ENCODE measurements around the gene SSBP1. TPM values are rescaled to one million over a fixed set of nuclear protein-coding genes. Genes with fewer than 3 reads are reported as not detected.

Gene SSBP1
- total RNA-seq, 1 donor from 2014 or later = 74.4 TPM

- intact Hi-C loops (cut with DNase I) = loop anchor here (10.0 kb wide), 1 partner anchor 77 kb away; no protein-coding TSS in a partner anchor
Measured at GRCh38 chr7:141731476-141732149, 6.5 kb upstream of the SSBP1 start.

GRCh38 chr7:141737118-141737835, 881 bp upstream of the SSBP1 start:
- Histone ChIP-seq H3K4me1 (peaks cover 34% of the 10 kb centered on the region), H3K27me3 (no peaks in the 10 kb centered on the region), H3K36me3 (peaks cover 0 to 16% of the 10 kb centered on the region in 2 donors), H3K27ac (peak overlapping the region; percentile 74), H3K4me3 (peak overlapping the region; percentile 66 to 70), H3K9me3 (no peaks in the 10 kb centered on the region)
- intact Hi-C loops (cut with DNase I) = loop anchor here (10.0 kb wide), 1 partner anchor 82 kb away; no protein-coding TSS in a partner anchor
- DNase-seq (ENCODE audit: extremely low spot score in 2 of 2) = no peak
- no peak for TF ChIP-seq POLR2AphosphoS5 (IDR thresholded peaks at IDR 0.05; ENCODE audit: insufficient read depth in 1 of 2, low read depth in 1 of 2)
- TF ChIP-seq CTCF (IDR thresholded peaks at IDR 0.05) = no peak

More at GRCh38 chr7:141731476-141732149, 6.5 kb upstream of the SSBP1 start:
- no peaks in the 10 kb centered on the region for H3K27me3 ChIP-seq
- H3K9me3 ChIP-seq = no peaks in the 10 kb centered on the region
- H3K4me3 ChIP-seq = no peak overlapping the region
- H3K36me3 ChIP-seq = no peaks in the 10 kb centered on the region
- no peaks in the 10 kb centered on the region for H3K4me1 ChIP-seq
- TF ChIP-seq POLR2AphosphoS5 (IDR thresholded peaks at IDR 0.05; ENCODE audit: insufficient read depth in 1 of 2, low read depth in 1 of 2) (no peak), CTCF (IDR thresholded peaks at IDR 0.05) (no peak), POLR2A (IDR thresholded peaks at IDR 0.05) (no peak)
- no peak overlapping the region for H3K27ac ChIP-seq
- DNase-seq (ENCODE audit: extremely low spot score in 2 of 2) = no peak

GRCh38 chr7:141738592-141739013, 445 bp downstream of the SSBP1 start:
- intact Hi-C loops (cut with DNase I) = loop anchor here (10.0 kb wide), 1 partner anchor 84 kb away; no protein-coding TSS in a partner anchor
- Histone ChIP-seq H3K4me3 (peak overlapping the region; percentile 66 to 70), H3K27ac (peak overlapping the region; percentile 74), H3K4me1 (peaks cover 34% of the 10 kb centered on the region), H3K27me3 (no peaks in the 10 kb centered on the region), H3K36me3 (peaks cover 0 to 29% of the 10 kb centered on the region in 2 donors), H3K9me3 (no peaks in the 10 kb centered on the region)
- TF ChIP-seq CTCF (IDR thresholded peaks at IDR 0.05) (no peak), POLR2A (IDR thresholded peaks at IDR 0.05) (no peak), POLR2AphosphoS5 (IDR thresholded peaks at IDR 0.05; ENCODE audit: insufficient read depth in 1 of 2, low read depth in 1 of 2) (no peak)
- no peak for DNase-seq (ENCODE audit: extremely low spot score in 2 of 2)

DNA sequence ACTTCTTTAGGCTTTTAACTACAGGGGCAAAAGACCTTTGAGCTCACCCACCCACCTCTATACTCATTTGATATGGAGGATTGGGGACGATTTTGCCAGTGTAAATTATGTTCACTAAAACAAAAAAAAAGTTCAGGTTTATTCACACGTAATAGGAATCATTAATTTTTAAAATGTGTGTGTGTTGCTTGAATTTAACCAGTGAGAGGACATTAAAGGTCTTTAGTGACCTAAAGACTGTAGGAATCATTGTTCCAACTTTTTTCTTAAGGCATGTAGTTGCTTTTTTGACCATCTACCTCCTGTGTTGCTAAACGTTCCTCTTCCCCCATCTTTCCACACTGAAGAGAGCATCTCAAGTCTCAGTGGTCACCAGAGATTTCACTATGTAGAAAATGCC, 1.1 kb downstream of the SSBP1 start:
- peak overlapping the region; percentile 66 to 70 for H3K4me3 ChIP-seq
- H3K27me3 ChIP-seq = no peaks in the 10 kb centered on the region
- H3K9me3 ChIP-seq = no peaks in the 10 kb centered on the region
- DNase-seq (ENCODE audit: extremely low spot score in 2 of 2) = no peak
- intact Hi-C loops (cut with DNase I) = loop anchor here (10.0 kb wide), 1 partner anchor 84 kb away; no protein-coding TSS in a partner anchor
- H3K27ac ChIP-seq = no peak overlapping the region
- TF ChIP-seq POLR2A (IDR thresholded peaks at IDR 0.05) (no peak), POLR2AphosphoS5 (IDR thresholded peaks at IDR 0.05; ENCODE audit: insufficient read depth in 1 of 2, low read depth in 1 of 2) (no peak), CTCF (IDR thresholded peaks at IDR 0.05) (no peak)
- H3K4me1 ChIP-seq = peaks cover 34% of the 10 kb centered on the region
- H3K36me3 ChIP-seq = peaks cover 0 to 36% of the 10 kb centered on the region in 2 donors
